A549 treated with CpdA at 1 μM for 4 hours (cell line): ENCODE data around the gene C1orf35. TPM values are rescaled to one million over a fixed set of nuclear protein-coding genes. Genes with fewer than 3 reads are reported as not detected.

Source experiments
- total RNA-seq: library from RNA; stranded (reverse); fragments of 200-300 nt; extraction: Qiagen RNA extraction; gene quantifications from 5 replicates; pipeline ENCODE4 v1.2.3, GENCODE V29; 2022; ENCODE audit warnings: low read depth

C1orf35 gene
- total RNA-seq: 27.8 to 36.9 TPM (median 35.9 TPM) in 5 replicates

DNA sequence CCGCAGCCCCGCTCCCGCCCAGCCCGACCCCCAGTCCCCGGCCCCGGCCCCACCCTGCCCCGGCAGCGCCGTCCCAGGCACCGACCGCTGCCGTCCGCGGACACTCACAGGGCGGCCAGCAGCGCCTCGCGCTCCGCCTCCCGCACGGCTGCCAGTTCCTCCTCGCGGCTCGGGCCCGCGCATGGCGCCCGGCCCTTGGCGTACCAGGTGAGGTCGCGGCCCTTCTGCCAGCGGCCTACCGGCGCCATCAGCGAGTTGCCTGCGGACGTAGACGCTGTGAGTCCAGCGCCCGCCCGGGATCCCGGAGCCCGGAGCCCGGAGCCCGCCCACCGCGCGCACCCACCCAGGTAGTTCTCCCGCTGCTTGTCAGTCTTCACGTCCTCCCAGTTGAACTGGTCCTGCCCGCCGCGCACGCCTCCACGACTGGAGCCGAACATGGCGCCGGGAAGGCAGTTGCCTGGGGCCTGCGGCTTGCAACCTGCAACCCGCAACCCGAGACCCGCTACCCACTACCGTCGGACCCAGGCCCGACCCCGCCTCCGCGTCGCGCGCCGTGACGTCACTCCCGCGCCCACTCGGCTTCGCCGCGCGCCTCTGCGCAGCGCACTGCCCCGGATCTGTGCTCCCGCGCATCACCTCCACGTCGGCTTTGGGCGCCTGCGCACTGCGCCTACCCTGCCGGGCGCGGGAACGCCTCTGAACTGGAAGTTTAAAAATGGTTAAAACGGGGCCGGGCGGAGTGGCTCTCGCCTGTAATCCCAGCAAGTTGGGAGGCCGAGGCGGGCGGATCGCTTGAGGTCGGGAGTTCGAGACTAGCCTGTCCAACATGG lies at the start of gene C1orf35:
TSS of gene C1orf35 (minus strand) at position 535 of the 830 bp plus-strand sequence. CDS start at position 437, 98 bp downstream.

GRCh38 chr1:228149406-228150119 lies 46.4 kb upstream of the C1orf35 start, which contains the start of gene GJC2:
Gene GJC2, plus strand, starts transcription at chr1:228149930. Its CDS starts 7,829 bp downstream, at chr1:228157759.

GRCh38 chr1:228139931-228140723 lies 37.0 kb upstream of the C1orf35 start, which contains the start of gene GUK1:
Gene GUK1, plus strand, starts transcription at chr1:228140279. Its CDS starts 24 bp downstream, at chr1:228140303.

GRCh38 chr1:228109073-228109961 lies 6.2 kb upstream of the C1orf35 start, which contains the start of gene MRPL55:
Gene MRPL55, minus strand, starts transcription at chr1:228109299. Its CDS starts 1,039 bp downstream, at chr1:228108260.

GRCh38 chr1:228082214-228082917 lies 20.8 kb downstream of the C1orf35 start, which contains the start of gene ARF1:
Gene ARF1, plus strand, starts transcription at chr1:228082708. Its CDS starts 14,407 bp downstream, at chr1:228097115.

Other genes starting within 250 kb of the C1orf35 start
- 6.3 to 9.0 TPM (median 8.1 TPM) in 5 replicates for gene WNT9A, start 155.4 kb downstream of the C1orf35 start, total RNA-seq
- gene WNT3A, start 96.3 kb downstream of the C1orf35 start, total RNA-seq: 0.02 to 0.06 TPM (median 0.05 TPM) in 3 of 5 replicates, not detected in the others
- gene ARF1, start 20.6 kb downstream of the C1orf35 start, total RNA-seq: 380 to 467 TPM (median 447 TPM) in 5 replicates
- gene MRPL55, start 6.0 kb upstream of the C1orf35 start, total RNA-seq: 79.8 to 96.2 TPM (median 84.6 TPM) in 5 replicates
- gene GUK1, start 37.0 kb upstream of the C1orf35 start, total RNA-seq: 113 to 153 TPM (median 143 TPM) in 5 replicates
- gene GJC2, start 46.6 kb upstream of the C1orf35 start, total RNA-seq: 0.31 to 0.56 TPM (median 0.45 TPM) in 5 replicates
- 2.6 to 7.4 TPM (median 5.8 TPM) in 5 replicates for gene IBA57, start 62.5 kb upstream of the C1orf35 start, total RNA-seq
- 5.1 to 6.3 TPM (median 5.8 TPM) in 5 replicates for gene OBSCN, start 104.7 kb upstream of the C1orf35 start, total RNA-seq